ENCODE results near the gene ALKBH4. TPM values are rescaled to one million over a fixed set of nuclear protein-coding genes. Genes with fewer than 3 reads are reported as not detected.
"Not testable (repeated sequence)": the region's sequence is repeated elsewhere in the genome, so short reads cannot be mapped to it uniquely, and the experiment has no call there.

ALKBH4 gene
- total RNA-seq, 1 donor from 2014 or later: 16.7 TPM

DNA sequence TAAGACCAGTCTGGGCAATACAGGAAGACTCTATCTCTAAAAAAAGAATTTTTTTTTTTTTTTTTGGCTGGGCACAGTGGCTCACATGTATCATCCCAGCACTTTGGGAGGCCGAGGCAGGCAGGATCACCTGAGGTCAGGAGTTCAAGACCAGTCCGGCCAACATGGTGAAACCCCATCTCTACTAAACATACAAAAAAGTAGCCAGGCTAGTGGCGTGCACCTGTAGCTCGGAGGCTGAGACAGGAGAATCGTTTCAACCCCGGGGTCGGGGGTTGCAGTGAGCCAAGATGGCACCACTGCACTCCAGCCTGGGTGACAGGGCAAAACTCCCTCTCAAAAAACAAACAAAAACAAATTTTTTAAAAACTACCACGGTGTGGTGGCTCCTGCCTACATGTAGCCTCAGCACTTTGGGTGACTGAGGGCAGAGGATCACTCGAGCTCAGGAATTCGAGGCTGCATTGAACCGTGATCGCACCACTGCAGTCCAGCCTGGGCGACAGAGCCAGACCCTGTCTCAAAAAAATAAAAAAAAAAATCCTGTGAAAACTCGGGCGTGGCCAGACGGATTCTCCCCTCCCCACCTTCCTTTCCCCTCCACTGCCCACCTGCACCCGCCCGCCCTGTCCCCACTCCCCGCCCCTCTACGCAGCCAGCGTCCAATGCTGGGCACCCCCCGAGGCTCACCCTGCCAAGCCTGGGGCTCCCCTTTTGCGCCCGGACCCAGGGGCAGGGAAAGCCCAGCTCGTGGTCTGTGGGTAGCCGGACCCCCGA, 32.0 kb downstream of the ALKBH4 start:
- no peak for FAIRE-seq
- no peak for DNase-seq (ENCODE audit: low spot score in 2 of 2)

DNA sequence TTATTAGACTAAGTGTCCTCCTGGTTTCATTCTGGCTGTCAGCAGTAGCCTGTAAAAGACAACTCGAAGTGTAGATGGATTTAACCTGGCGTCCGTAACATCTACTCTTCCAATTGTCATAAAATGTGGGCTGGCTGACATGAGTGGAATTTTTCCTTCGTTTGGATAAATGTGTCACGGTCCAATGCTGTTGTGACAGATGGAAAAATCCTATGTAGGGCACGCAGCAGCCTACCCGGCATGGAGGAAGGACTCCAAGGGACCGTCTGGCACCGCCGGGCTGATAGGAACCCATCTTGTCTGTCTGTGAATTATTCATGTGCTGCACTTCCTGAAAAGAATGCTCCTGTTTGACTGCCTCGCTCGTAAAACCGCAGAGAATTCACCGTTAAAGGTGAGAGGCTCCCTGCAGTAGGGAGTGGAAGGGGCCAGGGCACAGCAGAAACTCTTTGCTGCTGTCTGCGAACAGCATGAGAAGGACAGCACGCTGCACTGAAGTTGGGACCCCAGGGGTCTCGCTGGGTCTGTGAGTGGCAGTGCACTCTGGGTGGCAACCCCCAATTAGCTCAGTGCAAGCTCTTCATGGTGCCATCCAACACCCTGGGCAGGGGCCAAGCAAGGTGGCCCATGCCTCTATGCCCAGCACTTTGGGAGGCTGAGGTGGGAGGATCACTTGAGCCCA, 32.9 kb downstream of the ALKBH4 start:
- no peak for FAIRE-seq
- no peak for DNase-seq (ENCODE audit: low spot score in 2 of 2)

DNA sequence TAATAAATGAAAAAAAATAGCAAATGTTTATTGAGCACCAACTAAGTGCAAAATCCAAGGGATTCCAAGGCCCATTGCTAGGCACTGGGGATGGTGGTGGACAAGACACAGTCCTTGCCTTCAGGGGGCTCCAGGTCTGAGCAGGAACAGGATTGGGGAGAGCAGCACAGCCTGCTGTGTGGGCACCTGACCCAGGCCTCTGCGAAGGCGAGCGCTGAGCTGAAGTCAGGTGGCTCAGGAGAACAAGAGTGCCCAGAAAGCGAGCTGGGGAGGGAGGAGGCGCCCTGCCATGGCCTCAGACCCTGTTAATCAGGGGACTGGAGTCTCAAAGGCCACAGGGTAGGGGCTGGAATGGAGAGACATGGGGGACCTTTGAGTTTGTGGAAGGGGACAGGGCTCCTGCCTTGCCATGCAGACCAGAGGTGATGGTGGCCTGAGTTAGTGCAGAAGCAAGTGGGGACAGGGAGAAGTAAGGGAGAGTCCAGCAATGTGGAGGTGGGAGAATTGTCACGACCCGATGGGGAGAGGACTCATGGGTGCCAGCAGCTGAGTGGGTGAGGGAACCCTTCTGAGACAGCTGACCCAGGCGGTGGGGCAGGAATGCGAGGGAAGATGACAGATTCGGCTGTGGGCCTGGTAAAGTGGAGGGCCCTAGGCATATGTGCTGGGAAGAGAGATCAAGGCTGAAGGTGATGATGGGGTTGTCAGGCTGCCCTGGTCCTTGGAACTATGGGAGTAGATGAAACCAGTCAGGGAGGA, 35.3 kb downstream of the ALKBH4 start:
- no peak for DNase-seq (ENCODE audit: low spot score in 2 of 2)
- no peak for FAIRE-seq

DNA sequence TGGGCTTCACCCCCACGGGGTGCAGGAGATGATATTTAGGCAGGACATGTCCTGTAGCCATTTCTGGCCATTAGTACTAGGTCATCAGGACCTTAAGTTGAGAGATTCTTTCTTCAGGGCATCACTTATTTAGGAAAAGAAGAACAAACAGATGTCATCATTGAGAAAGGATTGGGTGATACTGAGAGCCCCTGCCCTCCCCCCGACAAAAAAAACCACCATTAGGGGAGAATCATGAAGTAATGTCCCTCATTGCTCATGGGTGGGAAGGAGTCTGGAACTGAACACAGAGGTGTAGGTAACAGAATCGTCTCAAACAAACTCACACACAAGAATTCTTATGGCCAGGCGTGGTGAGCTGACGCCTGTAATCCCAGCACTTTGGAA, 37.7 kb downstream of the ALKBH4 start:
- FAIRE-seq: no peak

DNA sequence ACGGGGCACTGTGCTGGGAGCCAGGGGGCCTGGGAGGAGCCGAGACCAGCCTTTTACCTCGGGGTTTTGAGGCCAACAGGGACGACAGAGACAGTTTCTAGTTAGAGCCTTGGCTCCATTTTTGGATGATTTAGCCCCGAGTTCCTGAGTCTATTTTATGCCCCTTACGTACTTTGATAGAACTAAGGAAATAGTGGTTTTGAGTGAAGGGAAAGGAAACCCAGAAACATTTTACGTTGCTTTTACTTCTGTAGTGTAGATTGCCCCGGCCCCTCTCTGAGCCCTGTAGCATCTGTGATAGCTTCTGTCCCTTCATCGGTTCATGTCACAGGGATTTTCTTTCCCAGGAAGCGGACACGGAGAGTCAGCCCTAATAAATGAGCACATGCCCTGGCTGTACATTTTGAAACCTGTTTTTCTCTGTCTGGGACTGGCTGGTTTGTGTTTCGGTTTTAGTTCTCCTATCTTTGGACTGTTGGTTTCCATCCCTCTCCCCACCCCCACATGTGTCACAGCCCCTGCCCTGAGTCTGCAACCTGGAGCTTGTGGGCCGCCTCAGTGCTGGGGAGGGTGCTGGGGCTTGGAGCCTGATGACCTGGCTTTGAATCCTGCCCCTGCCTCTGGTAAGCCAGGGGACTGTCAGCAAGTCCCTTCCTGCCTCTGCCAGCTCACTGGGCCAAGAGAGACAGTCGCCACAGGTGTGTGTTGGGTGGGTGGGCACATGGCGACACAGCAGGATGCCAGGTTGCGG, 38.2 kb downstream of the ALKBH4 start:
- DNase-seq (ENCODE audit: low spot score in 2 of 2): no peak
- FAIRE-seq: no peak

More for the DNA sequence above, 37.7 kb downstream of the ALKBH4 start:
- no peak for DNase-seq (ENCODE audit: low spot score in 2 of 2)

DNA sequence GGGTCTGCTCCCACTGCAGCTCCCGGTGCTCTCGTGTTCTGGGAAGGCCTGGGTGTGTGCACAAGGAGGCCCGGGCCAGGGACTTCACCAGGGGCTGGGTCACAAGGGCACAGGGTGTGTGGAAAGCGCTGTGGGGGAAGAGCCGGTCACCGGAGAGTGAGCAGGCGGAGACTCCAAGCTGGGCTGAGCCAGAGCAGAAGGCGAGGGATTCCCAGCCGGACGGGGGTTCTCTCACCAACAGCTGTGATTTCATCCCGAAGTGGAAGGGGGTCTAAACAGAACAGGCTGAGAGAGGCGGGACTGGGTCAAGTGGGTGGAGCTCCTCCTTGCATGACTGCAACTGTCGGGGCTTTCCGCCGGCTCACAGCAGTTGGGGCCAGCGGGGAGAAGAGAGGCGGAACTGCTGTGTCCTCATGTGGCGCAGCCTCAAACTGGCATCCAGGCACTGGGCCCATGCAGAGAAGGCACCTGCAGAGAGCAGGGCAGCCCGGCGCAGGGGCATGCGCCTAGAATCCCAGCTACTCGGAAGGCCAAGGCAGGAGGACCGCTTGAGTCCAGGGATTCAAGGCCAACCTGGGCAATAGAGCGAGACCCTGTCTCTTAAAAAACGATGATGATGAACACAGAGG, 38.9 kb downstream of the ALKBH4 start:
- DNase-seq (ENCODE audit: low spot score in 2 of 2) (no peak), FAIRE-seq (no peak)

DNA sequence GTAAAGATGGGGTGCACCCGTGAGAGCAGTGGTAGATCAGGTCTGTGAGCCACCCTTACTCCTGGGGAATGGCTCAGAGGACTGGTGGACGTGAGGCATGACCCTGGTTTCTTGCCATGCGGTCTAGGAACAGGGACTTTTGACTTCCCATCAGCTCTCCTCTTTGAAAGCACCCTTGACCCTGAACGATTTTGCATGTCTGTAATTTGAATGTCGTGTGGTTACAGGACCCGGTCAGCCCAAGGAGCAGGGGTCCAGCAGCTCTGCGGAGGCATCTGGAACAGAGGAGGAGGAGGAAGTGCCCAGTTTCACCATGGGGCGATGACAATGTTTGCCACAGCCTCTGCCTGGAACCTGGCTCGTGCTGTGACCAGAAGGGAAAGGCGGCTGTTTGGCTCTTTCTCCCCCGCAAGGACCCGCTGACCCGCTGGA, 39.9 kb downstream of the ALKBH4 start:
- FAIRE-seq (no peak), DNase-seq (ENCODE audit: low spot score in 2 of 2) (no peak)

DNA sequence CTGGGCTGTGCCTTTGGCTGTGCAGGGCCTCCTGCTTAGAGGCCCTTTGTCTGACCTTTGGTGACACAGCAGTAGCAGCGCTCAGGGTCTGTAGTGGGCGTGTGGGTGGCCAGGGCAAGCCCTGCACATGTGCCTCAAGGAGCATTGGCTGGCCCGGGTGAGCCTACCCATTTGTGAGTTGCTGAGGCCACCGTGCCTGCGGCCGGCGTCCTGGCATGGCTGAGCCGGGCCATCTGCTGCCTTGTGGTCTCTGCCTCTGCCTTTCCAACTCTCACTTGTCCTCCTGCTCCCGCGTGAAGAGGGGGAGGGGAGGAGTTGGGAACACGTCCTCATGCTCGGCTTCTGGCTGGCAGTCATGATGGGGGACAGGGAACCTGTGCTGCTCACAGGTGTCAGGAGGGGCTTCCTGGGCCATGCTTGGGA, 40.5 kb downstream of the ALKBH4 start:
- FAIRE-seq: no peak
- no peak for DNase-seq (ENCODE audit: low spot score in 2 of 2)

DNA sequence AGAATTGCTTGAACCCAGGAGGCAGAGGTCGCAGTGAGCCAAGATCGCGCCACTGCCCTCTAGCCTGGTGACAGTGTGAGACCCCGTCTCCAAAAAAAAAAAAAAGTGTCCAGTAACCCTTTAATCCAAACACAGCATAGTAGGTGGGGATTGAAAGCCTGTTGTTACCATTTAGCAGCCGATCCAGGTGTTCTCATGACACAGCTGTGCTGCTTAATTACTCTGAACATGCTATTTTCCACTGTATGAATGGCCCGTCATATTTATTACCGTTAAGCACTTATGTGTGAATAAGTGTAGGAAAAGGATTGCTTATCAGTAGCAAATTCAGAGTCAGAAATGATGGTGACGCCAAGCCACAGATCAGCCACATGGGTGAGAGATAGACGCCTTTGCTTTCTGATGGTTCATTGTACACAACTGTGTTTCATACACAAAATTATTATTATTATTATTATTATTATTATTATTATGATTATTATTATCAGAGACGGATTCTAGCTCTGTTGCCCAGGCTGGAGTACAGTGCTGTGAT, 42.9 kb downstream of the ALKBH4 start:
- FAIRE-seq: no peak

DNA sequence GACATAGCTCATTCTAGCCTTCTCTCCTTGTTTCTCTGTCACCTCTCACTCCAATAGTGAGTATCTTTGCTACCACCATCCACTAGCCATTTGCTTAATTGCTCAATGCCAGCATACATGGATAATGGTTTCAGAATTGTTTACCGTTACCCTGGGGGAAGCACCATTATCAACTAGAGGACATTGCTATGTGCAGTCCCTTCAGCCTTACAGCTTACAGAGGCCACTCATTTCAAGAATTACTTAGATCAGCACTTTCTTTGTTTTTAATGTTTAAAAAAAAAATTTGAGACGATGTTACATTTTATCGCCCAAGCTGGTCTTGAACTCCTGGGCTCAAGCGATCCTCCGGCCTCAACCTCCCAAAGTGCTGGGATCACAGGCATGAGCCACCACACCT, 46.1 kb downstream of the ALKBH4 start:
- FAIRE-seq: no peak
- no peak for DNase-seq (ENCODE audit: low spot score in 2 of 2)

More for the DNA sequence above, 42.9 kb downstream of the ALKBH4 start:
- no peak for DNase-seq (ENCODE audit: low spot score in 2 of 2)

DNA sequence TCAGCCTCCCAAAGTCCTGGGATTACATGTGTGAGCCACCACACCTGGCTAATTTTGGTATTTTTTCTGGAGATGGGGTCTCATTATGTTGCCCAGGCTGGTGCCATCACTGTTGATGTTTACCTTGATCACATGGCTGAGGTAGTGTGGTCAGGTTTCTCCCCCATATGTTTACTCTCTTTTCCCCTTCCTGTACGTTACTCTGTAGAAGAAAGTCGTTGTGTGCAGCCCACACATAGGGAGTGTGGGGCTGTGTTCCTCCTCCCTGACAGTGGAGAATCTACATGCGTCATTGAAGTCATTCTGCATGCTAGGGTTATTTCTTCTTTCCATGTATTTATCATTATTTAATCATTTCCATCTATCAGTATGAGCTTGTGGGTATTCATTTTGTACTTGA, 47.6 kb downstream of the ALKBH4 start:
- DNase-seq (ENCODE audit: low spot score in 2 of 2) (no peak), FAIRE-seq (no peak)

DNA sequence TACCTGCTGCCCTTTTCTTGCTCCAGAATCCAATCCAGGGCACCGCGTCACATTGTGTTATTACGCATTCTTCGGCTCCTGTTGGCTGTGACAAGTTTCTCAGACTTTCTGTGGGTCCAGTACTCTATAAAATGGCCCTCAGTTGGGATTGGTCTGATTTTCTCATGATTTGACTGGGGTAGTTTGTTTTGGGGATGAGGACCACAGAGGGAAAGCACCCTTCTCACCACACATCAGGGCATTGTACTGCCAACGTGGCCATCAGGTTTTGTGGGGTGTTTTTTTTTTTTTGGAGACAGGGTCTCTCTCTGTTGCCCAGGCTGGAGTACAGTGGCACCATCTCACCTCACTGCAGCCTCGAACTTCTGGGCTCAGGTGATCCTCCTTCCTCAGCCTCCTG, 48.3 kb downstream of the ALKBH4 start:
- DNase-seq (ENCODE audit: low spot score in 2 of 2) (no peak), FAIRE-seq (no peak)

DNA sequence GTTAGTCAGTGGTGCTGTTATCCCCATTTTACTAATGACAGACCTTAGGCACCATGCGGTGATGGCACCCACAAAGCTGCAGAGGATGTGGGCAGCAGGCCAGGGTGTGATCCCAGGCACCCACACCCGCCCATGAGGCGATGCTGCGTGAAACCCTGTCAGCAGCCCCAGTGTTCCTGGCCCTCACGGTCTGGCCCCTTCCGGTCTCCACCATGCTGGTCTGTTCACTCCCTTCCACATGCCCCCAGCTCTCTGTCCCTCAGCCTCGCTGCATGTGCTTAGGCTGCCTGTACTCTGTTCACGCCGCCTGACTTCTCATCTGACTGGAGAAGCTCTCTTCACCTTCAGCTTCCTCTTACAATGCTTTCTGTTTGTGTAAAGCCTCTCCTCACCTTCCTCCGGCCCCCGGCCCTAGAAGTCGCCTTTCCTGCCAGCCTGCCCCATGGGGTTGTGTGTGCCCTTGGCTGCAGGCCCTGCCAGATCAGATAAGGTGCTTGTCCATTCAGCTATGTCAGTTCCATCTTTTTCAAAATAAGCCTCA, 48.9 kb downstream of the ALKBH4 start:
- DNase-seq (ENCODE audit: low spot score in 2 of 2) (no peak), FAIRE-seq (no peak)

DNA sequence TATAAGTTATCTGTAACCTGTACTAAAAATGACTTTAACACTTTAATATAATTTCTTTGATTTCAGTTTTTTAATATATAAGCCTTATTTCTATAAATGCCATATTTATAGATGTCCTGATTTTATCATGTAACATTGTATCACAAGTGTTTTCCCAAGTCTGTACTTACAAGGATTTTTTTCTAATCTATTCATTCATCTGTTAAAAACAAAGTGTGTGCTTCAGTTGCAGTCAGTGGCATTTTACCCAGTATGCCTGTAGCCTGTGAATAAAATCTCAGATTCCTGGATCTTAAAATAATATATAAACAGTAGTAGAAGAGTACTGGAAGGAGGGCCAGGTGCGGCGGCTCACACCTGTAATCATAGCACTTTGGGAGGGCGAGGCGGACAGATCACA, 51.1 kb downstream of the ALKBH4 start:
- DNase-seq (ENCODE audit: low spot score in 2 of 2) (no peak), FAIRE-seq (no peak)

DNA sequence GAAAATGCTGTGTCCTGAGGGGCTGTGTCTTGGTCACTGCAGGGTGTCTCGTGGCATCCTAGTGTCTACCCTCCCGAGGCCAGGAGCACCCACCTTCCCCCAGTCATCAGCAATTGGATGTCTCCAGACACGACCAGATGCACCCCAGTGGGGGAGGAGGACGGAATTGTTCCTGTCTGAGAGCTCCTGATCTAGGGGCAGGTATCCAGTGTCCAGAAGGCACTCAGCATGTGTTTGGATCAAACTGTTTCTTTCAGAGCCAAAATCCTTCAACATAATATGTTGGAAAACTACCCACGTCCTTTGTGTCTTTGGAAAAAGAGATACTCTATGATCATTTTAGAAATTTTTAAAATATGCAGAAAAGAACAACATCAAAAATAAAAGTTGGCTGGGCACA, 51.6 kb downstream of the ALKBH4 start:
- FAIRE-seq: no peak

DNA sequence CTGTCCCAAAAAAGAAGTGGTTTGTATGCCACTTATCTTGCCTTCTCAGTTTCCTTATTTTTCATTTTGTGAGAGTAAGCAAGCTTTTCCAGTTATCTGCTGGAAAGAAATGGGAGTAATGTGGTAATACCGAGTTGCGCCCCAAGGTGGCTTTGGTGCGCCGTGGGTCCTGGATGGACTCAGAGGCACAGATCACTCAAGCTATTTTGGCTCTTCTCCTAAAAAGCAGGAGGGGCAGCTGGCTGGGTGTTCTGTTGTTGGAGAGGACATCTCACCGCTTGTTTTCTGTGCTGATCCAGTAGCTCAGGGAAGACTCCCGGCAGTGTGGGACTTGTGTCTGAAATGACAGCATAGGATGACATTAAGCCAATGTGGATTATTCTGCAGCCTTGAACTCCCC, 52.1 kb downstream of the ALKBH4 start:
- no peak for FAIRE-seq
- no peak for DNase-seq (ENCODE audit: low spot score in 2 of 2)

More for the DNA sequence above, 51.6 kb downstream of the ALKBH4 start:
- no peak for DNase-seq (ENCODE audit: low spot score in 2 of 2)

DNA sequence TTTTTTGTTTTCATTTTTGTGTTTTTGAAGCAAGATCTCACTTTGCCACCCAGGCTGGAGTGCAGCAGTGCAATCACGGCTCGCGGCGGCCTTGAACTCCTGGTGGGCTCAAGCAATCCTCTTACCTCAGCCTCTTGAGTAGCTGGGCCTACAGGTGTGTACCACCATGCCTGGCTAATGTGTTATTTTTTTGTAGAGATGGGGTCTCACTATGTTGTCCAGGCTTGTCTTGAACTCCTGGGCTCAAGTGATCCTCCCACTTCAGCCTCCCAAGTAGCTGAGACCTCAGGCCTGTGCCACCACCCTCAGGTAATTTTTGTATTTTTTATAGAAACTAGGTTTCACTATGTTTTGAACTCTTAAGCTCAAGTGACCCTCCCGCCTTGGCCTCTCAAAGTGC, 53.7 kb downstream of the ALKBH4 start:
- DNase-seq (ENCODE audit: low spot score in 2 of 2) (no peak), FAIRE-seq (no peak)

DNA sequence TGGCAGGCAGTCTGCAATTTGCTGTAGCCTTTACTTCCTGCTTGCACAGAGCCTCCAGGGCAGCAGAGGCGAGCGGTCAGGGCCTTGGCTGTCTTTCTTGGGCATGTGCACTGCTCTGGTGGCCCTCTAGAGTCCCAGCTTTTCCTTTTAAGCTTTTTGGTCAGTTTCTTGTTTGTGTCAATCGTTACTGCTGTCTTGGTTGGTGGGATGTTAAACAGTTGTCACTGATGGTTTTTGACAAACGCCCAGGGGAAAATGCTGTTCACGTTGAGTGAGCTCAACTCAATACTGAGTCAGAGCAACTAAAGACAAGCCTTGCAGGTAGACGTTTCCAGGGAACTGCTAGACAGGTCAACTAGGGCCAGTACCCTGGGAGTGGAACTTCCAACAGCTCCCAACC, 54.5 kb downstream of the ALKBH4 start:
- no peak for DNase-seq (ENCODE audit: low spot score in 2 of 2)
- no peak for FAIRE-seq

DNA sequence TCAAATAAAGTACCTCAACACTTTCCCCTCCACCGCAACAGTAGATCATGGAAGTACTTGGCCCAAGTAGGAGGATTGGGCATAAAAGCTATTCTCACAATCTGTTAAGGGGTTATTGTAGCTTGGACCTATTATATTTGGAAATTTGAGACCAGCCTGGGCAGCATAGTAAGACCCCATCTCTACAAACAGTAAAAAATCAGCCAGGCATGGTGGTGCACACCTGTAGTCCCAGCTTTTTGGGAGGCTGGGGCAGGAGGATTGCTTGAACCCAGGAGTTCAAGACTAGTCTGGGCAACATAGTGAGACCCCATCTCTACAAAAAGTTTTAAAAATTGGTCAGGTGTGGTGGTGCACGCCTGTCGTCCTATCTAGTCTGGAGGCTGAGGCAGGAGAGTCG, 55.3 kb downstream of the ALKBH4 start:
- FAIRE-seq (no peak), DNase-seq (ENCODE audit: low spot score in 2 of 2) (no peak)

DNA sequence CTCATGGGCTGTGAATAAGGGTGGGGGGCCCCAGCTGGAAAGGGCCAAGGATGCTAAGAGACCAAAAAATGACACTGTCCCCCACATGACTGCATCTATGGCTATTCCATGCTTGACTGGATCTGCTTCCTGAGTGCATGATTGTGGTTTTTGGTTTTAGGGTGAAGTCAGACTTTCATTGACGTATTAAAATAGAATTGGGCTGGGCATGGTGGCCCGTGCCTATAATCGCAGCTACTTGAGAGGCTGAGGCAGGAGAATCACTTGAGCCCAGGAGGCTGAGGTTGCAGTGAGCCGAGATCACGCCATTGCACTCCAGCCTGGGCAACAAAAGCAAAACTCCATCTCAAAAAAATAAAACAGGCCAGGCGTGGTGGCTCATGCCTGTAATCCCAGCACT, 56.1 kb downstream of the ALKBH4 start:
- not testable (repeated sequence) for DNase-seq (ENCODE audit: low spot score in 2 of 2); FAIRE-seq

Data from frontal cortex (tissue), 4 donors.